ACC112 (cell line): ENCODE results near the gene GUCY2C.
"Not testable (repeated sequence)": the region's sequence is repeated elsewhere in the genome, so short reads cannot be mapped to it uniquely, and the experiment has no call there.

ENCODE experiments used
- H2AFZ ChIP-seq: fragments of 200-600 bp; sonication (generic); one replicate; pipeline ENCODE4 v1.6.0; 2017; ENCODE audit warnings: antibody characterized with exemption, low read length; ENCODE audit not compliant: unreplicated experiment
- H3K27ac ChIP-seq: fragments of 200-600 bp; sonication (generic); 2 replicates; pipeline ENCODE4 v1.5.1; 2014; ENCODE audit warnings: low read depth, mild to moderate bottlenecking, antibody characterized with exemption, low read length, moderate library complexity
- H3K27me3 ChIP-seq: fragments of 200-600 bp; sonication (generic); 2 replicates; pipeline ENCODE4 v1.6.1; 2014; ENCODE audit warnings: mild to moderate bottlenecking, antibody characterized with exemption, low read length, moderate library complexity, mixed read lengths; ENCODE audit not compliant: insufficient read depth
- H3K36me3 ChIP-seq: fragments of 200-600 bp; sonication (generic); 2 replicates; pipeline ENCODE4 v1.6.1; 2016; ENCODE audit warnings: mild to moderate bottlenecking, antibody characterized with exemption, low read length, moderate library complexity, mixed read lengths; ENCODE audit not compliant: insufficient read depth
- H3K4me1 ChIP-seq: fragments of 200-600 bp; sonication (generic); one replicate; pipeline ENCODE4 v1.6.1; 2016; ENCODE audit warnings: low read length, mixed read lengths; ENCODE audit not compliant: insufficient read depth, unreplicated experiment, control insufficient read depth
- H3K4me3 ChIP-seq: fragments of 200-600 bp; sonication (generic); 2 replicates; pipeline ENCODE4 v1.5.1; 2014; ENCODE audit warnings: mild to moderate bottlenecking, low read depth, low read length
- H3K79me2 ChIP-seq: fragments of 200-600 bp; sonication (generic); one replicate; pipeline ENCODE4 v1.6.0; 2016; ENCODE audit warnings: low read length; ENCODE audit not compliant: control insufficient read depth, unreplicated experiment, insufficient read depth

The GUCY2C gene

DNA sequence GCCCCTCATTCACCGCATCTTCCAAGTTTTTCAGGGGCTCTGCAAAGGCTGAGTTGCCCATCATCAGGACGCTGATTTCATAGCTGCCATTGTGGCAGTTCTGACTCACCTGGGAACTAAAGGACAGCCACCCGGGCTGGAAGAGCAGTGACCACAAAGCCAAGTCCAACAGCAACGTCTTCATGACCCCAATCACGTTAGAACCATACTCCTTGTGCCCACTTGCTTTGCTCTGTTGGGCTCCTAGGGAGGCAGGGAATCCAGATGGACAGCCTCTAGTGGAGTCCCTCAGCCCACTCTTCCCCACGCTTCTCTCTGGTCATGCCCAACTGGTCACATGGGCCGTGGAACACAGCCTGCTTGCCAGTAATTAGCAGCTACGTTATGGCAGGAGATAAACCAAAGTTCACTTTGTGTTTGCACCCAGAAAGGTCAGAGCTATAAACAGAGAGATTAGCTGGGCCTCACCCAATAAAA, at the start of gene GUCY2C:
Gene GUCY2C (minus strand): TSS at position 335 of the 477 bp plus-strand sequence. CDS start 151 bp downstream, at position 184.
- H3K27ac ChIP-seq: no peak within 1 kb of the TSS
- H3K27me3 ChIP-seq: peaks cover 17% of the 10 kb centered on the region

DNA sequence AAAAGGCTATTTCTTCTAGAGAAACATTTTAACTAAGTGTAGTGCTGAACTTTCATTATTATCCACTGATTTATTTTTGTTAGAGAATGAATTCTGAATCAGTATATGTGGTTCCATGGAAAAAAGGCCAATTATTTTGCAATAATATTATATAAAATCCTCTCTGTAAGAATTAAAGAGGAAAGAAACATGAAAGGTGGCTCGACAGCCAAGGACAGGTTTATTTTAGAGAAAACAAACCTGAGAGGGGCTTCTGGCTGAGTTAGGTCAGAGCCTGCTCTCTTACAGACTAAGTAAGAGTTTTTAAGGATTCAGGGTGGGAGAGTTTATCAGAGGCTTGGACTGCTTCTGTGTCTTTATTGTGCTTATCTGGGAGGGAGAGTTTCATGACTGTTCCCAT, 46.7 kb upstream of the GUCY2C start:
- no peaks in the 10 kb centered on the region for H3K27me3 ChIP-seq
- H3K79me2 ChIP-seq: no peaks in the 10 kb centered on the region
- H3K4me1 ChIP-seq: no peaks in the 10 kb centered on the region
- no peak overlapping the region for H2AFZ ChIP-seq
- H3K4me3 ChIP-seq: no peak overlapping the region
- no peaks in the 10 kb centered on the region for H3K36me3 ChIP-seq
- no peak overlapping the region for H3K27ac ChIP-seq

More for the DNA sequence above, at the start of gene GUCY2C:
- Histone ChIP-seq H3K79me2 (no peaks in the 10 kb centered on the region), H2AFZ (no peak within 1 kb of the TSS), H3K36me3 (no peaks in the 10 kb centered on the region), H3K4me1 (no peaks in the 10 kb centered on the region), H3K4me3 (no peak within 1 kb of the TSS)

DNA sequence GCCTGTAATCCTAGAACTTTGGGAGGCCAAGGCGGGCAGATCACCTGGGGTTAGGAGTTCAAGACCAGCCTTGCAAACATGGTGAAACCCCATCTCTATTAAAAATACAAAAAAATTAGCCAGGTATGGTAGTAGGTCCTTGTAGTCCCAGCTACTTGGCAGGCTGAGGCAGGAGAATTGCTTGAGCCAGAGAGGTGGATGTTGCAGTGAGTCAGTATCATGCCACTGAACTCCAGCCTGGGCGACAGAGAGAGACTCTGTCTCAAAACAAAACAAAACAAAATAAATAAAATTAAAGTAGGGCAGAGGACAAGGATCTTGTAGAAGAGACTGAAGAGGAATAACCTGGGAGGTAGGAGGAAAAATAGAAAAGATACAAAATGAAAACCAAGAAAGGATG, 45.5 kb upstream of the GUCY2C start:
- Histone ChIP-seq H3K27me3 (no peaks in the 10 kb centered on the region), H3K4me3 (no peak overlapping the region), H3K4me1 (no peaks in the 10 kb centered on the region), H3K36me3 (no peaks in the 10 kb centered on the region), H3K27ac (no peak overlapping the region), H2AFZ (no peak overlapping the region), H3K79me2 (no peaks in the 10 kb centered on the region)

DNA sequence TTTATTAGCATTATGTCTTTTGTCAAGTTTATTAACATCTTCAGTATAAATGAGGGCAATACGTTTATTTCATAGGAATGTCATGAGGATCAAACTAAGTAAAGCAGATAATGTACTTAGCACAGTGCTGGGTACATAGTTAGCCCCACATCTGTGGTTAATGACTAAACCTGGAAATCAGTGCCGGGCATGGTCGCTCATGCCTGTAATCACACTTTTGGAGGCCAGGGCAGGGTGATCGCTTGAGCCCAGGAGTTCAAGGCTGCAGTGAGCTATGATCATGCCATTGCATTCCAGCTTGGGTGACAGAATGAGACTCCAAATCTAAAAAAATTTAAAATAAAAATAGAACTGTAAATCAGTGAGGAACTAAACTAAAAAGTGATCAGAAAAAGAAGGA, 44.8 kb upstream of the GUCY2C start:
- Histone ChIP-seq H3K4me1 (no peaks in the 10 kb centered on the region), H2AFZ (no peak overlapping the region), H3K27me3 (no peaks in the 10 kb centered on the region), H3K4me3 (no peak overlapping the region), H3K27ac (no peak overlapping the region), H3K79me2 (no peaks in the 10 kb centered on the region), H3K36me3 (no peaks in the 10 kb centered on the region)

DNA sequence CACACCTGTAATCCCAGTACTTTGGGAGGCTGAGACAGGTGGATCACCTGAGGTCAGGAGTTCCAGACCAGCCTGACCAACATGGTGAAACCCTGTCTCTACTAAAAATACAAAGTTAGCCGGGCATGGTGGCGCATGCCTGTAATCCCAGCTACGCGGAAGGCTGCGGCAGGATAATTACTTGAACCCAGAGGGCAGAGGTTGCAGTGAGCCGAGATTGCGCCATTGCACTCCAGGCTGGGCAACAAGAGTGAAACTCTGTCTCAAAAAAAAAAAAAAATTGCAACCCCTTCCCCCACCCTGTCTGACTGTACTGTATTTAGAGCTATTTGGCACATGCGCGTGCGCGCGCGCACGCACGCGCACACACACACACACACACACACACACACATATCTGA, 40.0 kb upstream of the GUCY2C start:
- H2AFZ ChIP-seq, H3K4me1 ChIP-seq, H3K27ac ChIP-seq: not testable (repeated sequence)

DNA sequence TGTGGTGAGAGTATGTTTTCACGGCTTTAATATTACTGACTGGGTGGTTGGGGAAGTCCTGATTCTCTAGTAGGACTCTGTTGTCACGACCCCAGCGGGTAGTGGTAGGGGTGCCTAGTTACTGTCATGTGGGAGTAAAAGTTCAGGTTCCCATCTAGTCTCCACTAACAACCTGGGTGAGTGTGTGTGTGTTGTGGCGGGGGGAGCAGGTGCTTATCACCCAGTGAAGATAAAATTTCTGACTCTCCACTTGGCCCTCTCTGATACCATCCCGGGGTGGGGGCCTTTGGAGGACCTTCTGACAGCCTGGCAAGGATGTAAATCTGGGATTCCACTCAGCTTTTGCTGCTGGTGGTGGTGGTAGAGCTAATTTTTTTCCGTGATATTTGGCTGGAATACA, 35.4 kb upstream of the GUCY2C start:
- Histone ChIP-seq H2AFZ (no peak overlapping the region), H3K27ac (no peak overlapping the region), H3K4me1 (no peaks in the 10 kb centered on the region), H3K79me2 (no peaks in the 10 kb centered on the region), H3K27me3 (peaks cover 5% of the 10 kb centered on the region; the same call in 1 of the 2 replicates), H3K4me3 (no peak overlapping the region), H3K36me3 (no peaks in the 10 kb centered on the region)

More for the DNA sequence above, 40.0 kb upstream of the GUCY2C start:
- not testable (repeated sequence) for H3K27me3 ChIP-seq, H3K79me2 ChIP-seq, H3K4me3 ChIP-seq, H3K36me3 ChIP-seq

DNA sequence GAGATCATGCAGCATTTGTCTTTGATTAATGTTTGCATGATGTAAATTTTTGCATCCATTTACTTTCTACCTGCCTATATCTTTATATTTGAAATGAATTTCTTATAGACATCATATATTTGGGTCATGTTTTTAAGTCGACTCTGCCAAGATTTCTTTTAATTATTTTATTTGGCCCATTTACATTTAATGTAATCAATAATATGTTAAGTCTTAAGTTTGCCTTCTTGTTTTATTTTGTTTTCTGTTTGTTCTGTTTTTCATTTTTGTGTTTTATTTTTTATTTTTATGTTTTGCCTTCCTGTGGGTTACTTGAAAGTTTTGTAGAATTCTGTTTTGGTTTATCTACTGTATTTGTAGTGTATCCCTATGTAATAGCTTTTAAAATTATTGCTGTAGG, 33.2 kb upstream of the GUCY2C start:
- Histone ChIP-seq H3K36me3 (no peaks in the 10 kb centered on the region), H3K27me3 (peaks cover 5% of the 10 kb centered on the region; the same call in 1 of the 2 replicates), H2AFZ (no peak overlapping the region), H3K4me3 (no peak overlapping the region), H3K79me2 (no peaks in the 10 kb centered on the region), H3K27ac (no peak overlapping the region), H3K4me1 (no peaks in the 10 kb centered on the region)

DNA sequence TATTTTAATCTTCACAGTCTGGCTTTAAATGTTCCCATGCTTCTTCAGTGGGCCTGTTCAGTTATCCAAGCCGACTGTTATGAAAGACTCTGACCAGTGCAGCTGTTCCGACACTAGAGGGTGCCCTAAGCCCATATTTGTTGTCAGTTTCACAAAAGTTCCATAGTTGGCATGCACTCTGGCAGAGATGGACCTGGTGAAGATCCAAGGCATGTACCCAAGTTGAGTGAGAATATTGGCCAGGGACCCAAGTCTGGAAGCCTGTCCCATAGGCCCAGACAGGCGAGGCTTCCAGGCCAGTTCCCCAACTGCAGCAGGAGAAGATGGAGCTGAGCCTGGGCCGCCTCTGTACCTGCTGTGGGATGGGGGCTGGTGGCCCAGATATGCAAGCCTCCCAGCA, 27.4 kb upstream of the GUCY2C start:
- Histone ChIP-seq H3K4me3 (no peak overlapping the region), H3K79me2 (no peaks in the 10 kb centered on the region), H3K27me3 (no peaks in the 10 kb centered on the region), H3K27ac (no peak overlapping the region), H3K4me1 (no peaks in the 10 kb centered on the region), H2AFZ (no peak overlapping the region), H3K36me3 (no peaks in the 10 kb centered on the region)

DNA sequence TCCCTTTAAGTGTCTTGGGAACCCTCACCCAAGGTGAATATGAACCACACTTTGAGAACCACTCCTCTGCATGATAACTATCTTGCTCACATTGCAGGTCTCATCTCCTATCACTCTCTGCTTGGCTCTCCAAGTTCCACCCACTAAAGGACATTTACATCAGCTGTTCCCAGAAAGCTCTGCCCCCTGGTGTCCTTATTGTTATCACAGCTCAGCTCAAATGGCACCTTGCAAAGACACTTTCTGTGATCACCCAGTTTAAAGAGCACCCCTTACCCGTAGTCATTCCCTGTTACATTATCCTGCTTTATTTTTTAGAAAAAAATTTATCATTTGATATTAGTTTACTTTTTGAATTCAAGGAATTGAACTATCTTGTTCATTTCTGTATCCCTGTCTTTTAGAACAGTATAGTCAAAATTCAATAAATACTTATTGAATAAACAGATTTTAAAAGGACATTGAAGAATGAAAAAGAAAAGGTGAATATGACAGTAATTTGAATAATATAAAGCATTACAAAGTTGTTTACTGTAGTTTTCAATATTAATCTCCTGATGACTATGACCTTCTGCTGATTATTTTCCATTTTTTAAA, 20.5 kb upstream of the GUCY2C start:
- Histone ChIP-seq H3K36me3 (no peaks in the 10 kb centered on the region), H3K27ac (no peak overlapping the region), H3K4me3 (no peak overlapping the region), H3K27me3 (no peaks in the 10 kb centered on the region), H2AFZ (no peak overlapping the region), H3K4me1 (no peaks in the 10 kb centered on the region), H3K79me2 (no peaks in the 10 kb centered on the region)

DNA sequence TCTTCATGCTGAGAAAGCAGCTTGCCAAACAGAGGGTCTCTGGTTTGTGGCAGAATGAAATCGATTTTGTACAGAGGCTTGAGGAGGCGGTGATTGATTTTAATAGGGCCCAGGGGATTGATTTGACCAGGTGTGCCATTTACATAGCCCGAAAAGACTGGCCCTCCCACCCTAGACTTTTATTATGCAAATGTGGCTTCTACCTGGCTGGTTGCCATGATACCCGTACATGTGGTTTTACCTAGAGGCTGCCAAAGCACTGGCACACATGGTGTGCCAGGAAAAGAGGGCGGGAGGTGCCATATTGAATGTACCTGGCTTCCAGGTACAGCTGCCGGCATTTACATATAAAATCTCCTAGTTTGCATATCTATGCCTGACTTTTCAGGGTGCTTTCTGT, 18.0 kb upstream of the GUCY2C start:
- H3K36me3 ChIP-seq: no peaks in the 10 kb centered on the region
- no peaks in the 10 kb centered on the region for H3K79me2 ChIP-seq
- no peak overlapping the region for H3K27ac ChIP-seq
- no peaks in the 10 kb centered on the region for H3K4me1 ChIP-seq
- no peak overlapping the region for H3K4me3 ChIP-seq
- H2AFZ ChIP-seq: no peak overlapping the region
- no peaks in the 10 kb centered on the region for H3K27me3 ChIP-seq

DNA sequence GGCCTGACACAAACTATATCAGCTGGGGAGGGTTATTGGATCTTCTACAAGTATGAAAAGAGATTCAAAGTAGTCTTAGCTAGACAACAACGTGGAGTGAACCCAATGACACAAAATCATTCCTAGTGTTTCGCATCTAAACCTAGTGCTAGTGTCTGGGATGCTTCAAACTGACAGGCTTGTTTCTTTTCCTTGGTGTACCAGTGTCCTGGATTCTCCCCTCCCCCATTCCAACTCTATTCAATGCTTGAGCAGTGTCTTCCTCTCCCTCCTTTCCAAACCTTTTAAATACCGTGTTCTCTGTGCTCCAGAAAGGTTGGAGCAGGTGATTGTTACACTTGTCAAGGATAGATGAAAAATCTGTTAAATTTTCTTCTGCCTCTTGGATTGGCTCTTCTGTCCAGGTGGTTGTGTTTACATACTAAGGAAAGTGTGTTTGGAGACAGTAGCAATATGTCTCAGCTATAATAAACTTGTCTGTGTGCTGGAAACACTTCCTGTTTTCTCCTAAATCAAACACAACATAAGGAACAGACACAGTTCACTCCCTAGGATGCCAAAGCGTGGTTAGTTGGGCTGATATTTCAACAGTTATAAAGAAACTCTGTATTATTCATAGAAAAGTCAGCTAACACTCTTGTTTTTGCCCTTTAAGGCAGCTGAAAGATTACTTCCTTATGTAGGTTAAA, 14.4 kb upstream of the GUCY2C start:
- H3K4me1 ChIP-seq: no peaks in the 10 kb centered on the region
- H3K79me2 ChIP-seq: no peaks in the 10 kb centered on the region
- no peak overlapping the region for H3K4me3 ChIP-seq
- no peak overlapping the region for H3K27ac ChIP-seq
- no peaks in the 10 kb centered on the region for H3K27me3 ChIP-seq
- H3K36me3 ChIP-seq: no peaks in the 10 kb centered on the region
- no peak overlapping the region for H2AFZ ChIP-seq
